Nephron progenitor cell (in vitro differentiated cells): ENCODE measurements around the gene ZNF692.

Experiments
- DNase-seq: peaks from one replicate; pipeline ENCODE4 v3.0.0; 2021
- H3K27ac Mint-ChIP-seq: 2 replicates; pipeline ENCODE4 v1.8.0; 2021; ENCODE audit warnings: mild to moderate bottlenecking, moderate library complexity, mixed read lengths
- H3K27me3 Mint-ChIP-seq: 2 replicates; pipeline ENCODE4 v1.8.0; 2021; ENCODE audit warnings: mild to moderate bottlenecking, low read depth, mixed read lengths; ENCODE audit not compliant: poor library complexity
- H3K36me3 Mint-ChIP-seq: 2 replicates; pipeline ENCODE4 v1.8.0; 2021; ENCODE audit warnings: low read depth, mixed read lengths
- H3K4me1 Mint-ChIP-seq: 2 replicates; pipeline ENCODE4 v1.8.0; 2021; ENCODE audit warnings: mixed read lengths
- H3K4me3 Mint-ChIP-seq: 2 replicates; pipeline ENCODE4 v1.8.0; 2021; ENCODE audit warnings: mild to moderate bottlenecking, moderate library complexity, mixed read lengths
- H3K9me3 Mint-ChIP-seq: 2 replicates; pipeline ENCODE4 v1.8.0; 2021; ENCODE audit warnings: mild to moderate bottlenecking, moderate library complexity, mixed read lengths
- TF ChIP-seq, protein P1 (sequence below): fragments of 200-600 bp; sonication (generic); IDR thresholded peaks from 2 replicates; pipeline ENCODE4 v1.5.0; 2021; ENCODE audit warnings: antibody characterized with exemption

The ZNF692 gene

GRCh38 chr1:248828845-248829244 lies 30.0 kb downstream of the ZNF692 start:
- Mint-ChIP-seq H3K9me3 (peaks cover 6% of the 10 kb centered on the region), H3K27me3 (peaks cover 30% of the 10 kb centered on the region), H3K27ac (no peak overlapping the region), H3K4me1 (peaks cover 29% of the 10 kb centered on the region), H3K4me3 (no peak overlapping the region), H3K36me3 (peaks cover 9% of the 10 kb centered on the region)
- TF ChIP-seq, protein P1, sequence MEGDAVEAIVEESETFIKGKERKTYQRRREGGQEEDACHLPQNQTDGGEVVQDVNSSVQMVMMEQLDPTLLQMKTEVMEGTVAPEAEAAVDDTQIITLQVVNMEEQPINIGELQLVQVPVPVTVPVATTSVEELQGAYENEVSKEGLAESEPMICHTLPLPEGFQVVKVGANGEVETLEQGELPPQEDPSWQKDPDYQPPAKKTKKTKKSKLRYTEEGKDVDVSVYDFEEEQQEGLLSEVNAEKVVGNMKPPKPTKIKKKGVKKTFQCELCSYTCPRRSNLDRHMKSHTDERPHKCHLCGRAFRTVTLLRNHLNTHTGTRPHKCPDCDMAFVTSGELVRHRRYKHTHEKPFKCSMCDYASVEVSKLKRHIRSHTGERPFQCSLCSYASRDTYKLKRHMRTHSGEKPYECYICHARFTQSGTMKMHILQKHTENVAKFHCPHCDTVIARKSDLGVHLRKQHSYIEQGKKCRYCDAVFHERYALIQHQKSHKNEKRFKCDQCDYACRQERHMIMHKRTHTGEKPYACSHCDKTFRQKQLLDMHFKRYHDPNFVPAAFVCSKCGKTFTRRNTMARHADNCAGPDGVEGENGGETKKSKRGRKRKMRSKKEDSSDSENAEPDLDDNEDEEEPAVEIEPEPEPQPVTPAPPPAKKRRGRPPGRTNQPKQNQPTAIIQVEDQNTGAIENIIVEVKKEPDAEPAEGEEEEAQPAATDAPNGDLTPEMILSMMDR, result no peak
- DNase-seq, result no peak

DNA sequence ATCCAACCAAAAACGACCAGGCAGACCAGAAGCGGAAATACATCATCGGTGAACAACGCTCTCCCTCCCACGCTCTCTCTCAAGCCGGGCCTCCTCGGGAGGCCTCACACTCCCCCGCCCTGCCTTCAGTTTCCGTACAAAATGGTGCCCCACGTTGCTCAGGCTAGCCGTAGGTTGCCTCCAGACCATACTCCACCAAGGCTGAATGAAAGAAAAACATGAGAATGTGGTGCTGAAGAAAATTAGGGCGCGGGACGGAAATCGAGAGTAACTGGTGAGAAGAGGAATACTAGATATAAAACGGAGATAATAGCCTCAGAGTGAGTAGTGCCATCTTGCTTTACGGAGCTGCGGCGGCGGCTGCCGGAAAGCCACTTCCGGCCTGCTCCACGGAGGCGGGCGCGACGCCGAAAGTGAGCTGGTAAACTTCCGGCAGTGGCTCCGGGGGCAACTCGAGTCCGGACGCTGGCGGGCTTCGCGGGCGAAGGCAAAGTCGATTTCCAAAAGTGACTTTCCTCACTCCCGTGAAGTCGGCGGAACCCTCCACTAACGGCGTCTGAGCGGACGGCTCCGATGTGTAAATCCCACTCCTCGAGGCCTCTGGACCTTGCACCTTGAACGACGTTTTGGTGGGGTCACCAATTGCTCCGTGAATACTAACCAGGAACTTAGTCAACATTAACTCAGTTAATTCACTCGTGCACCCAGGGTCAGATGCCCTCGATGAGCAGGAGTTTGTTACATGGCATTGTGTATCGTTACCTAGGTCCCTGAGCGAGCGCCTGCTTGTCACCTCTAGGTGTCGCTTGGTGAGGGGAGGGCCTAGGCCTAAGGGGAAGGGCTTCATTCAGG lies 32.8 kb downstream of the ZNF692 start, which contains the start of gene SH3BP5L:
Gene SH3BP5L, minus strand, starts transcription at position 7 of the 852 bp plus-strand sequence. CDS start 980 bp downstream, outside the sequence.
- Mint-ChIP-seq H3K27me3 (peaks cover 17% of the 10 kb centered on the region), H3K4me1 (peaks cover 49% of the 10 kb centered on the region), H3K27ac (peak within 1 kb of the TSS; percentile 100), H3K4me3 (peak within 1 kb of the TSS; percentile 99), H3K9me3 (peaks cover 2% of the 10 kb centered on the region), H3K36me3 (peaks cover 18% of the 10 kb centered on the region)
- TF ChIP-seq, protein P1, result peak; percentile 34
- DNase-seq, result peak; percentile 84

- Mint-ChIP-seq H3K36me3 (peaks cover 18% of the 10 kb centered on the region), H3K9me3 (no peaks in the 10 kb centered on the region), H3K4me1 (peaks cover 49% of the 10 kb centered on the region), H3K4me3 (peak overlapping the region; percentile 99), H3K27ac (peak overlapping the region; percentile 100), H3K27me3 (peaks cover 15% of the 10 kb centered on the region)
- DNase-seq, result peak; percentile 45
- TF ChIP-seq, protein P1, result no peak
These were observed 33.3 kb downstream of the ZNF692 start for GRCh38 chr1:248825573-248825908.

DNA sequence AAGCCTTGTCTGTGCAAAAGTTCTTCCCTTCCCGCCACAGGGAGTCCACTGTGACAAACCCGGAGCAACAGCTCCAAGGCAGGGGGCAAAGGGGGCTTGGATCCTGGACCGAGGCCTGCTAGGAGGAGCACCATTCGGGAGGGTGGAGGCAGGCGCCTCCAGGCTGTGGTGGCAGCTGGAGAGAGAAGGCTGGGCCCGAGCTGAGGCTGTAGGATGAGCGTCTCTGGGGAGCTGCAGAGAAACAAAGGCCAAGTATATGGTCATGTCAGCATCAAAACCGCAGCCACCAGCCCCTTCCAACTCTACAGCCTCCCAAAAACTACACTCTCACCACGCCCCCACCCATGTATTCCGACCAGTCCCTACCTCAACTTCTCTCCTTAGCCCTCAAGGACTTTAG lies 33.7 kb downstream of the ZNF692 start:
- Mint-ChIP-seq H3K36me3 (peaks cover 19% of the 10 kb centered on the region), H3K27ac (peak overlapping the region; percentile 100), H3K9me3 (no peaks in the 10 kb centered on the region), H3K4me1 (peaks cover 49% of the 10 kb centered on the region), H3K4me3 (peak overlapping the region; percentile 99), H3K27me3 (peaks cover 13% of the 10 kb centered on the region)
- TF ChIP-seq, protein P1, result no peak
- no peak for DNase-seq

- peaks cover 13% of the 10 kb centered on the region for H3K27me3 Mint-ChIP-seq
- TF ChIP-seq, protein P1, result no peak
- peaks cover 49% of the 10 kb centered on the region for H3K4me1 Mint-ChIP-seq
- H3K4me3 Mint-ChIP-seq, result peak overlapping the region; percentile 99
- peaks cover 22% of the 10 kb centered on the region for H3K36me3 Mint-ChIP-seq
- H3K27ac Mint-ChIP-seq, result peak overlapping the region; percentile 61
- no peaks in the 10 kb centered on the region for H3K9me3 Mint-ChIP-seq
- no peak for DNase-seq
These were observed 34.2 kb downstream of the ZNF692 start for GRCh38 chr1:248824701-248825100.
